AG09309 (cell line): Measurements from ENCODE around the gene TRAPPC10.
A peak's percentile ranks its signal among the peaks of the same experiment; 100 is the strongest.

Source experiments
- DNase-seq: peaks from one replicate; pipeline ENCODE4 v3.0.0-alpha.2; 2010; ENCODE audit warnings: low read depth
- H3K4me3 ChIP-seq: 2 replicates; pipeline ENCODE4 v1.5.1; 2011; ENCODE audit warnings: mild to moderate bottlenecking, low read depth, low read length, moderate library complexity; ENCODE audit not compliant: control insufficient read depth
- CTCF ChIP-seq: IDR thresholded peaks from 2 replicates; pipeline ENCODE4 v1.5.1; 2011; ENCODE audit warnings: mild to moderate bottlenecking, low read depth, low read length, inconsistent platforms; ENCODE audit not compliant: insufficient read depth, control insufficient read depth; ENCODE audit errors: missing control alignments

The TRAPPC10 gene

GRCh38 chr21:44000360-44000759, 11.7 kb upstream of the TRAPPC10 start:
- H3K4me3 ChIP-seq: no peak overlapping the region
- no peak for DNase-seq
- no peak for TF ChIP-seq CTCF

GRCh38 chr21:44002511-44002910, 9.6 kb upstream of the TRAPPC10 start:
- no peak for TF ChIP-seq CTCF
- no peak for DNase-seq

GRCh38 chr21:44003307-44003966, 8.7 kb upstream of the TRAPPC10 start:
- TF ChIP-seq CTCF: no peak
- H3K4me3 ChIP-seq: no peak overlapping the region
- no peak for DNase-seq

More at GRCh38 chr21:44002511-44002910, 9.6 kb upstream of the TRAPPC10 start:
- H3K4me3 ChIP-seq: no peak overlapping the region

- H3K4me3 ChIP-seq: no peak overlapping the region
- TF ChIP-seq CTCF: no peak
- DNase-seq: no peak
These were observed 7.0 kb upstream of the TRAPPC10 start for GRCh38 chr21:44005071-44005470.

- DNase-seq: no peak
These were observed 6.5 kb upstream of the TRAPPC10 start for GRCh38 chr21:44005593-44005992.

GRCh38 chr21:44006017-44006619, 6.0 kb upstream of the TRAPPC10 start:
- H3K4me3 ChIP-seq: no peak overlapping the region
- TF ChIP-seq CTCF: no peak
- peak; percentile 83 for DNase-seq

More at GRCh38 chr21:44005593-44005992, 6.5 kb upstream of the TRAPPC10 start:
- no peak overlapping the region for H3K4me3 ChIP-seq
- TF ChIP-seq CTCF: no peak
